Astrocyte of the cerebellum (primary cell): ENCODE results near the gene STX5.
"Not testable (repeated sequence)": the region's sequence is repeated elsewhere in the genome, so short reads cannot be mapped to it uniquely, and the experiment has no call there.

Source experiments
- DNase-seq: peaks from one replicate; pipeline ENCODE4 v3.0.0-alpha.2; 2011; ENCODE audit warnings: low read depth
- H3K4me3 ChIP-seq: 2 replicates; pipeline ENCODE4 v1.5.1; 2011; ENCODE audit warnings: mild to moderate bottlenecking, low read depth, low read length, moderate library complexity
- CTCF ChIP-seq: IDR thresholded peaks from 2 replicates; pipeline ENCODE4 v1.5.1; 2012; ENCODE audit warnings: low read length, low read depth, moderate library complexity, mild to moderate bottlenecking; ENCODE audit errors: missing control alignments
- in situ Hi-C: cut with HindIII; loops from 2 replicates; pipeline ENCODE4 v1.10.0; 2017; ENCODE audit warnings: low sequenced_read_pairs

The STX5 gene

GRCh38 chr11:62875698-62876478 is 44.0 kb upstream of the STX5 start:
- DNase-seq = no peak
- in situ Hi-C loops = no loop called here
- no peak for TF ChIP-seq CTCF
- H3K4me3 ChIP-seq = no peak overlapping the region

- DNase-seq = no peak
- H3K4me3 ChIP-seq = no peak overlapping the region
- in situ Hi-C loops = no loop called here
- TF ChIP-seq CTCF = no peak
These were observed 43.0 kb upstream of the STX5 start for GRCh38 chr11:62874851-62875250.

GRCh38 chr11:62865635-62866034 is 33.8 kb upstream of the STX5 start:
- TF ChIP-seq CTCF = no peak
- H3K4me3 ChIP-seq = no peak overlapping the region
- in situ Hi-C loops = no loop called here
- no peak for DNase-seq

GRCh38 chr11:62863687-62864335 is 32.0 kb upstream of the STX5 start:
- no peak for TF ChIP-seq CTCF
- in situ Hi-C loops = no loop called here
- DNase-seq = no peak
- no peak overlapping the region for H3K4me3 ChIP-seq

GRCh38 chr11:62861564-62862192 is 29.8 kb upstream of the STX5 start:
- DNase-seq, in situ Hi-C loops: not testable (repeated sequence)

GRCh38 chr11:62860835-62861563 is 29.1 kb upstream of the STX5 start:
- in situ Hi-C loops = no loop called here
- no peak for DNase-seq
- H3K4me3 ChIP-seq = no peak overlapping the region
- TF ChIP-seq CTCF = no peak

More at GRCh38 chr11:62861564-62862192, 29.8 kb upstream of the STX5 start:
- not testable (repeated sequence) for H3K4me3 ChIP-seq

GRCh38 chr11:62859281-62859703 is 27.4 kb upstream of the STX5 start:
- in situ Hi-C loops, DNase-seq, H3K4me3 ChIP-seq: not testable (repeated sequence)
